Common myeloid progenitor, CD34-positive (primary cell): ENCODE data around the gene PKN1.
"Not testable (repeated sequence)": the region's sequence is repeated elsewhere in the genome, so short reads cannot be mapped to it uniquely, and the experiment has no call there.

Source experiments
- CTCF ChIA-PET: fragments of 350-600 bp; sonication (Branson Sonifier 250); formaldehyde crosslinking; loops from one replicate; lab custom pipeline; 2021; ENCODE audit warnings: antibody characterized with exemption; lab: Charles Lee
- POLR2A ChIA-PET: fragments of 350-600 bp; sonication (Branson Sonifier 250); formaldehyde crosslinking; loops from one replicate; lab custom pipeline; 2021; ENCODE audit warnings: antibody characterized with exemption; lab: Charles Lee
- DNase-seq, 3 donors: peaks; one replicate each; pipeline versions ENCODE4 v3.0.0 to v3.0.0-alpha.2; 2013
- H3K27ac ChIP-seq, 2 experiments: 1 replicate in 1 of 2; 2 replicates in 1 of 2; pipeline ENCODE4 v1.7.0; 2013; ENCODE audit warnings: inconsistent platforms in 2 of 2, low read length in 2 of 2, mild to moderate bottlenecking in 2 of 2, low read depth in 1 of 2, moderate library complexity in 1 of 2; ENCODE audit not compliant: severe bottlenecking in 2 of 2, insufficient read depth in 1 of 2, poor library complexity in 1 of 2
- H3K27me3 ChIP-seq, 5 experiments: replicated peaks in 2 of 5; 1 replicate in 3 of 5; 2 replicates in 2 of 5; pipeline versions ENCODE4 v1.6.1 to v1.7.0; 2013; ENCODE audit warnings: low read length in 4 of 5, mild to moderate bottlenecking in 2 of 5, moderate library complexity in 2 of 5, inconsistent platforms in 1 of 5; ENCODE audit not compliant: insufficient read depth in 5 of 5, control insufficient read depth in 4 of 5
- H3K36me3 ChIP-seq, 4 experiments: 1 replicate in 2 of 4; 2 replicates in 2 of 4; pipeline versions ENCODE4 v1.6.1 to v1.7.0; 2013; ENCODE audit warnings: low read length in 3 of 4, control low read depth in 1 of 4, mild to moderate bottlenecking in 1 of 4; ENCODE audit not compliant: control insufficient read depth in 4 of 4, insufficient read depth in 4 of 4
- H3K4me1 ChIP-seq, 4 experiments: 1 replicate in 3 of 4; 2 replicates in 1 of 4; pipeline versions ENCODE4 v1.6.1 to v1.7.1; 2013; ENCODE audit warnings: low read length in 3 of 4, mild to moderate bottlenecking in 3 of 4, control low read depth in 1 of 4, inconsistent platforms in 1 of 4, moderate library complexity in 1 of 4; ENCODE audit not compliant: control insufficient read depth in 4 of 4, insufficient read depth in 4 of 4; ENCODE audit errors: control extremely low read depth in 1 of 4
- H3K4me3 ChIP-seq, 7 experiments: 1 replicate in 4 of 7; 2 replicates in 3 of 7; pipeline versions ENCODE4 v1.5.1 to v1.7.0; 2013; ENCODE audit warnings: mild to moderate bottlenecking in 7 of 7, low read length in 6 of 7, moderate library complexity in 6 of 7, inconsistent platforms in 2 of 7, low read depth in 2 of 7, control low read depth in 1 of 7; ENCODE audit not compliant: insufficient read depth in 4 of 7, control insufficient read depth in 1 of 7; ENCODE audit errors: extremely low read depth in 1 of 7
- H3K9me3 ChIP-seq, 5 experiments: 1 replicate in 4 of 5; 2 replicates in 1 of 5; pipeline versions ENCODE4 v1.6.1 to v1.7.1; 2013; ENCODE audit warnings: low read length in 4 of 5, mild to moderate bottlenecking in 2 of 5, inconsistent platforms in 1 of 5, low read depth in 1 of 5, moderate library complexity in 1 of 5; ENCODE audit not compliant: control insufficient read depth in 4 of 5, insufficient read depth in 2 of 5; ENCODE audit errors: control extremely low read depth in 1 of 5
- WGBS: methylation state at CpG from one replicate; pipeline ENCODE4 v1.1.5; 2013; ENCODE audit not compliant: insufficient coverage; 5-methylcytosine and 5-hydroxymethylcytosine counted together

Gene PKN1

DNA sequence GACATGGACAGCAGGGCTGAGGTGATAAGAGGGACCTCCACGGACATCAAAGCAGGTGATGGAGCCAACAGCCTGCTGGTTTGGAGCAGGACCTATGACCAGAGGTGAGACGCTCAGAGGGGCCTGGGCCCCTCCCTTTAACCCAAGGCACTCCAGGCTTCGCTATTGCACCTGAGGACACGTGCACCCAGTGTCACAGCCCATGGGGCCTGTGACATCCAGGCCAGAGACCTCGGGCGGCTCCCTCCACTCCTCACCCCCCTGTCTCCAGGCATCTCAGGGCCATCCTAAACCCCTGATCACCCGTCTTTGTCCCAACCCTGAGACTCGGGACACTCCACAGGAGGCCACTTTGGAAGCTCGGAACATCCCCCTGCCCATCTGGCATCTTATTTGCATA lies 38.9 kb upstream of the PKN1 start:
- CTCF ChIA-PET: interaction anchor here (1.6 kb wide), 1 partner anchor 10 kb away, joined by 4 read pairs; no protein-coding TSS in a partner anchor
- POLR2A ChIA-PET: interaction anchor here (0.7 to 1.9 kb wide), 2 partner anchors 12 to 33 kb away, joined by 5 to 6 read pairs; no protein-coding TSS in a partner anchor
- peaks cover 10 to 79% (median 50%) of the 10 kb centered on the region in 4 experiments for H3K36me3 ChIP-seq
- no peaks in the 10 kb centered on the region for H3K9me3 ChIP-seq
- DNase-seq: no peak
- WGBS: 96% methylated on average over 8 of the region's 9 CpGs
- no peak overlapping the region for H3K4me3 ChIP-seq
- no peak overlapping the region for H3K27ac ChIP-seq
- no peaks in the 10 kb centered on the region for H3K4me1 ChIP-seq
- no peaks in the 10 kb centered on the region for H3K27me3 ChIP-seq

GRCh38 chr19:14395262-14395661 lies 37.8 kb upstream of the PKN1 start:
- no peaks in the 10 kb centered on the region for H3K27me3 ChIP-seq
- no peaks in the 10 kb centered on the region for H3K9me3 ChIP-seq
- peaks cover 10 to 79% (median 49%) of the 10 kb centered on the region in 4 experiments for H3K36me3 ChIP-seq
- no peak overlapping the region for H3K27ac ChIP-seq
- H3K4me3 ChIP-seq: no peak overlapping the region
- CTCF ChIA-PET: interaction anchor here (0.6 to 1.6 kb wide), 4 partner anchors 12 to 48 kb away, joined by 3 to 4 read pairs (median 4); no protein-coding TSS in a partner anchor
- H3K4me1 ChIP-seq: no peaks in the 10 kb centered on the region
- 99% methylated on average over 7 of the region's 9 CpGs for WGBS
- DNase-seq: no peak
- POLR2A ChIA-PET: interaction anchor here (0.8 to 1.9 kb wide), 3 partner anchors 10 to 15 kb away, joined by 3 to 6 read pairs (median 4); no protein-coding TSS in a partner anchor

- Histone ChIP-seq H3K4me1 (no peaks in the 10 kb centered on the region), H3K27me3 (no peaks in the 10 kb centered on the region), H3K9me3 (no peaks in the 10 kb centered on the region), H3K4me3 (no peak overlapping the region), H3K27ac (no peak overlapping the region), H3K36me3 (peaks cover 10 to 77% (median 46%) of the 10 kb centered on the region in 4 experiments)
- WGBS: 94% methylated on average over 9 of the region's 16 CpGs
- DNase-seq: no peak
- ChIA-PET POLR2A (interaction anchor here (1.0 to 1.9 kb wide), 2 partner anchors 10 kb away, joined by 3 to 6 read pairs; no protein-coding TSS in a partner anchor), CTCF (interaction anchor here (0.8 to 1.0 kb wide), 2 partner anchors 13 to 18 kb away, joined by 3 to 5 read pairs; no protein-coding TSS in a partner anchor)
Observed at GRCh38 chr19:14395710-14396336, 37.3 kb upstream of the PKN1 start.

DNA sequence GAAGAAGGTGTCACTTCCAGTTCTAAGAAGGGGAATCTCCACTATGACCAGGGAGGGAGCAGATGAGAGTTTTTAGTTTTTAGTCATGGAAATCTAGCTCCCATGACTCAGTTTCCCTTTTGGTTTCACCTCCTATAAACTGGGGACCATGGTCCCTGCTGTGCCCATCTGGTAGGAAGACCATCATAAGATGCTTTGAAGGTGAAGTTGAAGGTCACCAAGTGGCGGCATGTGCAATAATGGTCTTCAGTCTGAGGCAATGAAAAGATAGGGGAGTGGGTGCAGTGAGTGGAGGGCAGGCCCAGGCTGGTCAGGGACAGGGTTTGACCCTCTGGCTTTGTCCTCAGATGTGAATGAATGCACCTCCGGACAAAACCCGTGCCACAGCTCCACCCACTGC lies 36.4 kb upstream of the PKN1 start:
- H3K9me3 ChIP-seq, H3K27me3 ChIP-seq, DNase-seq, H3K27ac ChIP-seq, H3K4me1 ChIP-seq, H3K4me3 ChIP-seq: not testable (repeated sequence)
- ChIA-PET CTCF (interaction anchor here (0.8 to 1.0 kb wide), 2 partner anchors 10 to 14 kb away, joined by 3 to 5 read pairs; no protein-coding TSS in a partner anchor), POLR2A (interaction anchor here (2.0 kb wide), 1 partner anchor 369 kb away, joined by 13 read pairs; no protein-coding TSS in a partner anchor)
- no CpG with 5 or more reads among the region's 3 CpGs for WGBS
- peaks cover 12 to 78% (median 47%) of the 10 kb centered on the region in 4 experiments for H3K36me3 ChIP-seq

DNA sequence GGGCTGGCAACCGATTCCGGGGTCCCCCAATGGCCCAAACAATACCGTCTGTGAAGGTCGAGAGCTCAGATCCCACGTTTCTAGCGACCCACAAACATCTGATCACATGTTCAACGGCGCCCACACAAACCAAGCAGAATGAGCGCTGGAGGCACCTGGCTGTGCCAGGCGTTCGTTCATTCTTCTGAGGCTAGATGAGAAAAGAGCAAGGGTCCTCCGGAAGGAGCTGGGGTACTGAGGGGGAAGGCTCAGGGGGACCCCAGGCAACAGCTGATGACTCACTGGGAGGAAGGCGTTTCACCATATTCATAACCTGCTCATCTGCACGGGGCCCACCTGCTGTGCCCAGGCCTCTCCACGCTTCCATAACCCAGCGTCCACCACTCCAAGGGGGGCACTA lies 35.9 kb upstream of the PKN1 start:
- CTCF ChIA-PET: interaction anchor here (0.8 kb wide), 1 partner anchor 11 kb away, joined by 3 read pairs; no protein-coding TSS in a partner anchor

GRCh38 chr19:14400951-14401431 lies 32.1 kb upstream of the PKN1 start:
- Histone ChIP-seq H3K4me3 (no peak overlapping the region), H3K36me3 (peaks cover 4 to 78% (median 48%) of the 10 kb centered on the region in 4 experiments), H3K27me3 (no peaks in the 10 kb centered on the region), H3K9me3 (no peaks in the 10 kb centered on the region), H3K27ac (no peak overlapping the region), H3K4me1 (peaks cover 0 to 3% (median 0%) of the 10 kb centered on the region in 4 experiments)
- 91% methylated on average over 11 of the region's 11 CpGs for WGBS
- ChIA-PET POLR2A (no interaction called here), CTCF (interaction anchor here (0.7 to 1.8 kb wide), 4 partner anchors 15 to 41 kb away, joined by 3 to 7 read pairs (median 5); partner anchors contain the start of gene ADGRE5)
- no peak for DNase-seq

More for the DNA sequence above, 35.9 kb upstream of the PKN1 start:
- H3K9me3 ChIP-seq, H3K4me3 ChIP-seq, H3K4me1 ChIP-seq, DNase-seq, H3K27me3 ChIP-seq, H3K27ac ChIP-seq: not testable (repeated sequence)
- peaks cover 12 to 77% (median 49%) of the 10 kb centered on the region in 4 experiments for H3K36me3 ChIP-seq
- POLR2A ChIA-PET: interaction anchor here (0.9 to 2.0 kb wide), 2 partner anchors 34 to 368 kb away, joined by 5 to 13 read pairs; no protein-coding TSS in a partner anchor
- 90% methylated on average over 6 of the region's 16 CpGs for WGBS
